HAP-1 (cell line): ENCODE measurements around the gene PACC1.

ENCODE experiments used
- DNase-seq, 2 experiments: peaks; one replicate each; pipeline ENCODE4 v3.0.0-alpha.2; 2016 to 2020; ENCODE audit warnings: low spot score in 2 of 2
- H3K27me3 ChIP-seq: fragments of 250-450 bp; sonication (Bioruptor Pico); 2 replicates; pipeline ENCODE4 v1.5.1; 2020; ENCODE audit warnings: low read depth, mild to moderate bottlenecking, moderate library complexity
- H3K36me3 ChIP-seq: fragments of 250-450 bp; sonication (Bioruptor Pico); replicated peaks from 2 replicates; pipeline ENCODE4 v1.5.1; 2020; ENCODE audit warnings: mild to moderate bottlenecking
- H3K4me1 ChIP-seq: fragments of 250-450 bp; sonication (Bioruptor Pico); 2 replicates; pipeline ENCODE4 v1.5.1; 2020; ENCODE audit warnings: mild to moderate bottlenecking
- H3K4me3 ChIP-seq: fragments of 250-450 bp; sonication (Bioruptor Pico); 2 replicates; pipeline ENCODE4 v1.5.1; 2020; ENCODE audit warnings: mild to moderate bottlenecking, moderate library complexity
- H3K9me3 ChIP-seq: fragments of 250-450 bp; sonication (Bioruptor Pico); 2 replicates; pipeline ENCODE4 v1.5.1; 2020; ENCODE audit warnings: mild to moderate bottlenecking, moderate library complexity
- in situ Hi-C: fragments of 300-500 bp; cut with MboI; formaldehyde crosslinking; loops from 3 replicates; pipeline ENCODE4 v1.14.3; 2020; ENCODE audit warnings: low sequenced_read_pairs, inconsistent platforms, mixed read lengths

Gene PACC1

DNA sequence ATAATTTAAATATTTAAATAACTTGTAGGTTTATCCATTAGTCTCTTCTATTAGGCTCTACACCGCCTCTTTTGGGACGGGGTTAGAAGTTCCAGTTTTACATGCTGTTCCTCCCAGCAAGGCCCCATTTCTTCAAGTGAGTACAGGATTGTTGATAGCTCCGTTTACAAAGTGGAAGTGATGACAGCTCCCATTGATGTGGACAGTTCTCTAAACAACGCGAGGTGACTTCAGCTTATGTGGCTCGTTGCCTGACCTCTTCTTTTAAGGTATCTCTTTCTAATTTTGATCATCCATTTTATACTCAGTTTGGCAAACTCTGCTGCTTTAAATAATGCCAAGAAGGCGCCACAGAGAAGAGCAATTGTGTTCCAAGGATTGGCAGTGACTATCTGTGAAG, 49.7 kb downstream of the PACC1 start:
- Histone ChIP-seq H3K36me3 (peaks cover 41% of the 10 kb centered on the region), H3K27me3 (no peaks in the 10 kb centered on the region), H3K9me3 (no peaks in the 10 kb centered on the region), H3K4me3 (no peak overlapping the region), H3K4me1 (no peaks in the 10 kb centered on the region)
- no peak for DNase-seq
- in situ Hi-C loops, result loop anchor here (25.0 kb wide), 1 partner anchor 678 kb away; the partner anchor contains the start of gene NEK2

DNA sequence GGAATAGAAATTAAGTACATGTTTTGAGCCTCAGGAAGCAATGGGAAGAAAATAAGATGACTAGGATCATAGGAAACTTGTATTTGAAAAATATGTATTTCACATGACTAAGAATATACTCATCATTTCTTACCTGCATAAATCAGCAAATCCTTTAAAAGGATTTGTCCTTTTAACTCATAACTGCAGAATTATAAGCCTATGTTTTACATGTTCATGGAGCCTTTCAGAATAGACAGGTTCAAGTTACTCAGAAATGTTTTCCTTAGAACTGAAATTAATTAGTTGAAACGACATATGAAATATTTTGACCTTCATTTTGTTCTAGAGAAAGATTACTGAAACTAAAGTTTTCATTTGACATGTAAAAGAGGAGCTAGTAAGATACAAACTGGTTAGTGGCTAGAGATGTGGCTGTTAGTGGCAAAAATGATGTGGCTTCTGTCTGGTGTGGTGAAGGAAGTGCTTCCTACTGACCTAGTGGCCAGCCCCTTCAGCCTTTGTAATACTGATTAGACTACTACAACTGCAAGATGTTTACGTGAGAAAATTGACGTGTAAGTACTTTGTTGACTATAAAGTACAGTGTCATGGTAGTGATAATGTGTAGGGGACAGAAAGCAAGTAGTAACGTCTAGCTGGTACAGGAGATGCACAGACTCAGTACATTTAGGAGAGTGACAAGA, 54.7 kb downstream of the PACC1 start:
- Histone ChIP-seq H3K4me3 (no peak overlapping the region), H3K4me1 (no peaks in the 10 kb centered on the region), H3K27me3 (no peaks in the 10 kb centered on the region), H3K36me3 (peaks cover 47% of the 10 kb centered on the region), H3K9me3 (no peaks in the 10 kb centered on the region)
- in situ Hi-C loops, result loop anchor here (25.0 kb wide), 1 partner anchor 673 kb away; the partner anchor contains the start of gene NEK2
- no peak for DNase-seq

DNA sequence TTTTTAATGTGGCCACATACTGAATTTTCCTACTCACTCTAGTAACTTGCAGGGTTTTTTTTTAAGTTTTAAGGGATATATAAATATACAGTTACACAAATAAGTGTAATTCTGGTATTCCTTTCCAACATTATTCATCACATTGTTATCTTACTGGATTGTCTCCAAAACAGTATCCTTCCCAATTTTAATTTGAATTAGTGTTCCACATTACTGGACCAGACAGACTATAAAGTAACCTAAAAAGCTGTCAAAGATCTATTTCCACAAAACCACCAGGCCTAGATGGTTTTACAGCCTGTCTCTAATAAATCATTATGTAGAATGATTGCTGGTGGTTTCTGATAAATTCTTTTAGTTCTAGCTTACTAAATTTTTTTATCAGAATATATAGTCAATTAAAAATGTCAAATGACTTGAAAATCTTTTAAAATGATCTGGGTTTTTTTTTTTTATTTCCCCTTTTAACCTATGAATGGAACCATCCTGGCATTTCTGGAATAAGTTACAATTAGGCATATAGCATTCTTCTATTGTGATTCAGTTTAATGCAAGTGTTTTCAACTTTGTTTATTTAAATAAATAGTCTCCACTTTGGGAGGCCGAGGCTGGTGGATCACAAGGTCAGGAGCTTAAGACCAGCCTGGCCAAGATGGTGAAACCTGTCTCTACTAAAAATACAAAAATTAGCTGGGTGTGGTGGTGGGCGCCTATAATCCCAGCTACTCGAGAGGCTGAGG, 59.3 kb downstream of the PACC1 start:
- Histone ChIP-seq H3K4me1 (no peaks in the 10 kb centered on the region), H3K36me3 (peaks cover 26% of the 10 kb centered on the region), H3K4me3 (no peak overlapping the region), H3K27me3 (no peaks in the 10 kb centered on the region), H3K9me3 (no peaks in the 10 kb centered on the region)
- no peak for DNase-seq
- in situ Hi-C loops, result loop anchor here (25.0 kb wide), 1 partner anchor 668 kb away; the partner anchor contains the start of gene NEK2

DNA sequence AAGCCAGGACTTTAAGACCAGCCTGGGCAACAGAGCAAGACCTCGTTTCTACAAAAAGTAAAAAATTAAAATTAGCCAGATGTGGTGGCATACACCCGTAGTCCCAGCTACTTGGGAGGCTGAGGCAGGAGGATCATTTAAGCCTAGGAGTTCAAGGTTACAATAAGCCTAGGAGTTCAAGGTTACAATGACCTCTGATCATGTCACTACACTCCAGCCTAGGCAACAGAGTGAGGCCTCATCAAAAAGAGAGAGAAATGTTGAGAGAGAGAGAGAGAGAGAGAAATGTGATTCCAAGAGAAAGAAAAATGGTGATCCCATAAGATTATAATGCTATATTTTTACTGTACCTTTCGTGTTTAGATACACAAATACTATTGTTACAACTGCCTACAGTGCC, 60.2 kb downstream of the PACC1 start:
- in situ Hi-C loops, result loop anchor here (25.0 kb wide), 1 partner anchor 667 kb away; the partner anchor contains the start of gene NEK2
- Histone ChIP-seq H3K9me3 (no peaks in the 10 kb centered on the region), H3K4me3 (no peak overlapping the region), H3K27me3 (no peaks in the 10 kb centered on the region), H3K36me3 (peaks cover 18% of the 10 kb centered on the region), H3K4me1 (no peaks in the 10 kb centered on the region)
- DNase-seq, result no peak

DNA sequence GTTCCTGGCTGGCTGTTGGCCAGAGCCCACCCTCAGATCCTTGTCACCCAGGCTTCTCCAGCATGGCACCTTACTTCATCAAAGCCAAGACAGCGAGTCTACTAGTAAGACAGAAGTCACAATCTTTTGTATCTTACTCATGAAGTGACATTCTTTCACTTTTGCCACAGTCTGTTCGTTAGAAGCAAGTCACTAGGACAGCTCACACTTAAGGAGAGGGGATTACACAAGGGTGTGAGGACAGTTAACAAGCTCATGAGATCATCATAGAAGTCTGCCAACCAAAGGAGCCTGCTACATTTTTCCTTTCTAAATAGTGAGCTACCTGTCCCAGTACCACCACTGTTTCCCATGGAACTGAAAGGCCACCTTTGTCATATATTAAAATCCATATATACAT, 61.5 kb downstream of the PACC1 start:
- in situ Hi-C loops, result loop anchor here (25.0 kb wide), 1 partner anchor 666 kb away; the partner anchor contains the start of gene NEK2

DNA sequence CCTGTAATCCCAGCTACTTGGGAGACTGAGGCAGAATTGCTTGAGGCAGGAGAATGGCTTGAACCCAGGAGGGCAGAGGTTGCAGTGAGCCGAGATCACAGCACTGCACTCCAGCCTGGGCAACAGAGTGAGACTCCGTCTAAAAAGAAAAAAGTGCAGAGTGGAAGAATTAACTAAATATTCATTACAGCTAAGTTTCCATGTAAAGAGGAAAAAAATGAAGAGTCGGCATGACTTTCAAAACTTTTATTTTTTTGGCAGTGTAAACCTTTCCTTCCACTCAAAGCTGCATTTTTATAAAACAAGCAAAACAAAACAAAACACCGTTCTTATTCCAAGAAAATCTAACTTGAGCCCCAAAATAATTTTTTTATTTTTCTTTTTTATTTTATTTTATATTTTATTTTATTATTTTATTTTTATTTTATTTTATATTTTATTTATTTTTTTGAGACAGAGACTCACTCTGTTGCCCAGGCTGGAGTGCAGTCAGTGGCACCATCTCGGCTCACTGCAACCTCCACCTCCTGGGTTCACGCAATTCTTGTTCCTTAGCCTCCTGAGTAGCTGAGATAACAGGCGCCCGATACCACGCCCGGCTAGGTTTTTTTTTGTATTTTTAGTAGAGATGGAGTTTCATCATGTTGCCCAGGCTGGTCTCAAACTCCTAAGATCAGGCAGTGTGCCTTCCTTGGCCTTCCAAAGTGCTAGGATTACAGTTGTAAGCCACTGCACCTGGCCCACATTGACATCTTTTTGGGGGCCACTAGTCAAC, 62.9 kb downstream of the PACC1 start:
- no peak for DNase-seq
- in situ Hi-C loops, result loop anchor here (25.0 kb wide), 1 partner anchor 664 kb away; the partner anchor contains the start of gene NEK2
- Histone ChIP-seq H3K27me3 (no peaks in the 10 kb centered on the region), H3K36me3 (peaks cover 6% of the 10 kb centered on the region), H3K9me3 (no peaks in the 10 kb centered on the region), H3K4me1 (no peaks in the 10 kb centered on the region), H3K4me3 (no peak overlapping the region)

More for the DNA sequence above, 61.5 kb downstream of the PACC1 start:
- no peaks in the 10 kb centered on the region for H3K9me3 ChIP-seq
- no peaks in the 10 kb centered on the region for H3K27me3 ChIP-seq
- H3K4me1 ChIP-seq, result no peaks in the 10 kb centered on the region
- H3K4me3 ChIP-seq, result no peak overlapping the region
- peaks cover 6% of the 10 kb centered on the region for H3K36me3 ChIP-seq
- no peak for DNase-seq

DNA sequence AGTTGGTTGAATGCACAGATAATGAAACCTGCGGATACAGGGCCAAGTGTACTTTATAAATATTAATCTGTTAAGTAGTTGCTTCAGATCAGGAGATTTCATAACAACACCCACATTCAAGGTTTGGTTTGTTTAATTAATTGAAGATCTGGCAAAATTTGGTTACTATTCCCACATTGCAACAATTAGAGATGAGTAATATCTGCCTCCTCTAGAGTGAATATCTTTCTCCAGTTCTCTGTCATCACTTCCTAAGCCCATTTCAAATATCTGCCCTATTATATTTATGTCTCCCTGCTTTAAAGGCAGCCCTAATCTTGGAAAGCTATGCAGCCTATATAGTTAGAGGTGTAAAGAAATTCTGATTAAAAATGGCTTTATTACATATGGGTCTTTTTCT, 68.1 kb downstream of the PACC1 start:
- in situ Hi-C loops, result no loop called here

DNA sequence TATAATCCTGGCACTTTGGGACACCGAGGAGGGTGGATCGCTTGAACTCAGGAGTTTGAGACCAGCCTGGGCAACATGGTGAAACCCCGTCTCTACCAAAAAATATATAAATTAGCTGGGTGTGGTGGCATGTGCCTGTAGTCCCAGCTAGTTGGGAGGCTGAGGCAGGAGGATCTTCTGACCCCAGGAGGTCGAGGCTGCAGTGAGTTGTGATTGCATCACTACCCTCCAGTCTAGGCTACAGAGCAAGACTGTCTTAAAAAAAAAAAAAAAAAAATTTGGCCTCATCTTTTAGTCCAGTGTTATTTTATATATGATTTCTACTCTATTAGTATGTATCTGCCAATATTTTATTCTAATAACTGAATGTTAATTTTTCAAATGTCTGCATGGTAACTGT, 69.8 kb downstream of the PACC1 start:
- H3K4me3 ChIP-seq, result no peak overlapping the region
- peaks cover 11% of the 10 kb centered on the region for H3K36me3 ChIP-seq
- no peaks in the 10 kb centered on the region for H3K27me3 ChIP-seq
- no peak for DNase-seq
- in situ Hi-C loops, result no loop called here
- H3K9me3 ChIP-seq, result no peaks in the 10 kb centered on the region
- no peaks in the 10 kb centered on the region for H3K4me1 ChIP-seq

More for the DNA sequence above, 68.1 kb downstream of the PACC1 start:
- no peak overlapping the region for H3K4me3 ChIP-seq
- H3K9me3 ChIP-seq, result no peaks in the 10 kb centered on the region
- H3K36me3 ChIP-seq, result peaks cover 11% of the 10 kb centered on the region
- no peaks in the 10 kb centered on the region for H3K4me1 ChIP-seq
- no peak for DNase-seq
- H3K27me3 ChIP-seq, result no peaks in the 10 kb centered on the region

DNA sequence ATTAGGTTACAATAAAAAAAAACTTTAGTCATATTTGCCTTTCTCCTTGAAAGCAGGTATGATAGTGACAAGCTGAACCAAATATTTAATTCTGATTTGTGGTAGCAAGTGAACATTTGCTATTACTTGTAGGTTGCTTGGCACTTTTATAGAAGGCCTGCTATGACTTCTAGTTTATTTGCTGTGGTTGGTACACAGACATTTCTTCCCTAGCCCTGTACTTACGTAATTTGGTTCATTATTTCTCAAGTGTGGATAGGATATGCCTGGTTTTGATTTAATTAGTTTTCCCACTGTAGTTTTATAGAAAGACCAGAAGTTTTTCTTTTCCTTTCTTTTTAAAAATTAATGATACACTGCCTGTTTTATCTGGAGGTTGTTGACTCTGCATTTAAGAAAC, 73.6 kb downstream of the PACC1 start:
- Histone ChIP-seq H3K9me3 (no peaks in the 10 kb centered on the region), H3K36me3 (peaks cover 4% of the 10 kb centered on the region; the same call in 1 of the 2 replicates), H3K4me3 (no peak overlapping the region), H3K27me3 (no peaks in the 10 kb centered on the region), H3K4me1 (no peaks in the 10 kb centered on the region)
- in situ Hi-C loops, result no loop called here
- DNase-seq, result no peak

DNA sequence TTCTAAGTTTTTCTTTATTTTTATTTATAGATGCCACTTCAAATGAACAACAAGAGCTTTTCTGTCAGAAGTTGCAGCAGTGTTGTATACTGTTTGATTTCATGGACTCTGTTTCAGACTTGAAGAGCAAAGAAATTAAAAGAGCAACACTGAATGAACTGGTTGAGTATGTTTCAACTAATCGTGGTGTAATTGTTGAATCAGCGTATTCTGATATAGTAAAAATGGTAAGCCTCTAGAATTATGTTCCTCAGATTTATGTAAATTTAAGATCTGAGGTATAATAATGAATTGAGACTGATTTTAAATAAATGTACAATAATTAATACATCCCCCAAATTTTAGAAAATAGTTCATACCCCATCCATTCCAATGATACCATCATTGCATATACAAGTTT, 85.6 kb downstream of the PACC1 start:
- no peak overlapping the region for H3K4me3 ChIP-seq
- no peaks in the 10 kb centered on the region for H3K4me1 ChIP-seq
- no peak for DNase-seq
- no peaks in the 10 kb centered on the region for H3K27me3 ChIP-seq
- H3K36me3 ChIP-seq, result peaks cover 4% of the 10 kb centered on the region; the same call in 1 of the 2 replicates
- no peaks in the 10 kb centered on the region for H3K9me3 ChIP-seq
- in situ Hi-C loops, result no loop called here

DNA sequence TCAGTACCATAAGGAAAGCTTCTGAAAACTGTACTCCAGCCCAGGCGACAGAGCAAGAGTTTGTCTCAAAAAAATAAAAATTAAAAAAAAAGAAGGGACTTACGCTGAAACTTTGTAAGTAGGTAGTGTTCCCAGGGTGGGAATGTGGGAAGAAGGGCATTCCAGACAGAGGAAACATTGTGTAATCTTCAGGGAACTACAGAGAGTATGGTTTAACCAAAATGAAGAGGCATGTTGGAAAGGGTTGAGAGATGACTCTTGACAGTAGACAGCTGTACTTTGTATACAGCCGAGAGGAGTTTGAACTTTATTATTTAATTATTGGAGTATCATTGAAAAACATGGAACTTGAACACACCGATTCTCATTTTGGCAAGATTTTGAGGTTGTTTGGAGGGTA, 86.4 kb downstream of the PACC1 start:
- no peak for DNase-seq
- in situ Hi-C loops, result no loop called here
- Histone ChIP-seq H3K4me3 (no peak overlapping the region), H3K9me3 (no peaks in the 10 kb centered on the region), H3K36me3 (no peaks in the 10 kb centered on the region), H3K27me3 (no peaks in the 10 kb centered on the region), H3K4me1 (no peaks in the 10 kb centered on the region)

DNA sequence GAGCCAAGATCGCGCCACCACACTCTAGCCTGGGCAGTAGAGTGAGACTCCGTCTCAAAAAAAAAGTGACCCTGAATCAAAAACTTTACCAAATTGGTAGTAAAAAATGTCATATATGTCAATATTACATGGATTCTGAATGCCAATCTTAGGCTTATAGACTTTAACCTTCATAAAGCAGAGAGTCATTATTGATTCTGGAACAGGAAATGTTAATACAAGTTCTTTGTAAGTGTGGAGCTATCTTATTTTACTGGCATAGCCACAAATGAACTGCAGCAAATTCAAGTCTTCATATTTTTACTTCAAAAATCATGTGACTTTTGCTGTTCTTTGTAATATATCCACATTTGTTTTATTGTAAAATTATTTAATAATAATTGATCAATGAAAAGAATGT, 88.1 kb downstream of the PACC1 start:
- in situ Hi-C loops, result no loop called here
- H3K27me3 ChIP-seq, result no peaks in the 10 kb centered on the region
- no peak overlapping the region for H3K4me3 ChIP-seq
- DNase-seq, result no peak
- no peaks in the 10 kb centered on the region for H3K36me3 ChIP-seq
- H3K9me3 ChIP-seq, result no peaks in the 10 kb centered on the region; the same call in 1 of the 2 replicates
- H3K4me1 ChIP-seq, result no peaks in the 10 kb centered on the region

DNA sequence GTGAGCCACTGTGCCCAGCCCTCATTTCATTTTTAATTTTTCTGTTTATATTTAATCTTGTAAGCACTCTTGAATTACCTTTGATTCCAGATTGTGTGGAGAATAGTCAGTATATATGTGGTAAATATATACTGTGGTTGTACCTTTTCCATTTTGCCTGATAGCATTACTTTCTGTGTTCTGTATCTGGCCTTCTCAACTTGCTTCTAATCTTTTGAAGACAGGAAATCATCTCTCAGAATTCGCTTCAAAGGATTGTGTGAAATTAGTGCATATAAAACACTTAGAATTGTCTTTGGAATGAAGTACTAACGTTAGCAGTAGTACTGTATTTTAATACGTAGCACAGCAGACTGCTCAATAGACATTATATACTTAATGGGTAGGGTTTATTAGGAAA, 91.6 kb downstream of the PACC1 start:
- no peaks in the 10 kb centered on the region for H3K36me3 ChIP-seq
- no peaks in the 10 kb centered on the region for H3K4me1 ChIP-seq
- no peaks in the 10 kb centered on the region; the same call in 1 of the 2 replicates for H3K9me3 ChIP-seq
- no peaks in the 10 kb centered on the region for H3K27me3 ChIP-seq
- no peak for DNase-seq
- in situ Hi-C loops, result no loop called here
- no peak overlapping the region for H3K4me3 ChIP-seq
